ENCODE results near the gene CUL1. TPM values are rescaled to one million over a fixed set of nuclear protein-coding genes. Genes with fewer than 3 reads are reported as not detected.

The CUL1 gene
- total RNA-seq, 4 donors from 2014 or later: 73.1 to 87.1 (median 77.8) TPM

DNA sequence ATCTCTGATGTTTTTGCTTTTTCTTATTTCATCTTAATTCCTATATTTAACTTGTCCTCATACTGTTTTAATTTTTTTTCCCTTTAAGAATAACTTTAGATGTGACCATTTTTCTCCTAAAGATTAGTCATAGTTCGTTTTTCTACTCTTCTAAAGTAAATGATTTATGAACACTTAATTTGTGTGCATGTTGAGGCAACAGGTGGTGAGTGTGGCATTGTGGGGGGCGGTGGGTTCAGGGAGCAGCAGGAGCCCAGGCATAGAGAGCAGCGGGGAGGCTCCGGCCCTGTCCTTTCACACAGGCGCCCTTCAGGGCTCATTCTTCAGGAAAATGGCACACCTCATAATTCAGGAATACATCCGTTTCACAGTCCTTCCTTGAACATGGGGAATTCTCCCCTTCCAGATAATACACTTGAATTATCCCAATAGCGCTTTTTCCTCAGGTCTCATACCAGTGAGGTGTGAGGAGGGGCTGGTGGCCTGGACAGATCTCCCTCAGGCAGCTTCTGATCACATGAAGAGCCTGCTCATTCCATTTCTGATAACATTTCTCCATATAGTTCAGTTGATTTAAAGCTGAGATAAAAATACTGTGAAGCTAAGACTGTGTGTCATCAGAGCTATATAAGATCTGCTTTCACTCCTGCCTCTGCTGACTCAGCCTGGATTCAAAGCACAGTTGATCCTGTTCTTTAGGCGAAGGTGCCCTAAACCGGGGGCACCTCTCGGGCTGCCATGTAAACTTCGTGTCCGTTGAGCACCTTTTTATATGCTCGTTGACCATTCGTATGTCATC, 40.2 kb downstream of the CUL1 start:
- intact Hi-C loops (cut with DNase I): no loop called here
- Histone ChIP-seq H3K4me1 (peaks cover 4 to 30% (median 13%) of the 10 kb centered on the region in 4 donors), H3K27me3 (no peaks in the 10 kb centered on the region), H3K9me3 (no peaks in the 10 kb centered on the region), H3K27ac (replicated peaks in 1 of 4) (no peak overlapping the region), H3K36me3 (peaks cover 6 to 59% (median 38%) of the 10 kb centered on the region in 4 donors), H3K4me3 (no peak overlapping the region)
- TF ChIP-seq POLR2AphosphoS5 (IDR thresholded peaks at IDR 0.05): no peak
- TF ChIP-seq POLR2A (IDR thresholded peaks at IDR 0.05; ENCODE audit: low read depth): no peak
- TF ChIP-seq, protein P1, sequence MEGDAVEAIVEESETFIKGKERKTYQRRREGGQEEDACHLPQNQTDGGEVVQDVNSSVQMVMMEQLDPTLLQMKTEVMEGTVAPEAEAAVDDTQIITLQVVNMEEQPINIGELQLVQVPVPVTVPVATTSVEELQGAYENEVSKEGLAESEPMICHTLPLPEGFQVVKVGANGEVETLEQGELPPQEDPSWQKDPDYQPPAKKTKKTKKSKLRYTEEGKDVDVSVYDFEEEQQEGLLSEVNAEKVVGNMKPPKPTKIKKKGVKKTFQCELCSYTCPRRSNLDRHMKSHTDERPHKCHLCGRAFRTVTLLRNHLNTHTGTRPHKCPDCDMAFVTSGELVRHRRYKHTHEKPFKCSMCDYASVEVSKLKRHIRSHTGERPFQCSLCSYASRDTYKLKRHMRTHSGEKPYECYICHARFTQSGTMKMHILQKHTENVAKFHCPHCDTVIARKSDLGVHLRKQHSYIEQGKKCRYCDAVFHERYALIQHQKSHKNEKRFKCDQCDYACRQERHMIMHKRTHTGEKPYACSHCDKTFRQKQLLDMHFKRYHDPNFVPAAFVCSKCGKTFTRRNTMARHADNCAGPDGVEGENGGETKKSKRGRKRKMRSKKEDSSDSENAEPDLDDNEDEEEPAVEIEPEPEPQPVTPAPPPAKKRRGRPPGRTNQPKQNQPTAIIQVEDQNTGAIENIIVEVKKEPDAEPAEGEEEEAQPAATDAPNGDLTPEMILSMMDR (IDR thresholded peaks at IDR 0.05): no peak
- TF ChIP-seq EP300 (IDR thresholded peaks at IDR 0.05): no peak
- WGBS: 83% methylated on average over 14 of the region's 14 CpGs
- DNase-seq (ENCODE audit: extremely low spot score): no peak

DNA sequence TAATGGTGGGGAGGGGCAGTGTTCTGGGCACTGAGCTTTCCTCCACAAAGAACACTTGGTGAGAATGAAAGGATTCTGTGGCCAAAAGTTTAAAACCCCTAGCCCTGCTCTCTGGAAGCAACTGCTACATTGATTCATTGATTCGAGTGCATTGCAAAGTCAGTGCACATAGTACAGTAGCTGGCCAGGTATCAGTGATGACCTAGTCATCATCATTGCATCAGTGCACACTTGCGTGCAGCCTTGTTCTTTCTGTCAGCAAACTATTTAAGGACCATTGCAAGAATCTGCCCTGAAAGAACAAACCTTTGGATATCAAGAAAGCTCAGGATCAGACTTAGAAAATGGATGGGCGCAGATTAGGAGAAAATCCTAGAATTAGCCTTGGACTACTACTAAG, 47.4 kb downstream of the CUL1 start:
- intact Hi-C loops (cut with DNase I): no loop called here
- no peak for TF ChIP-seq POLR2AphosphoS5 (IDR thresholded peaks at IDR 0.05)
- TF ChIP-seq POLR2A (IDR thresholded peaks at IDR 0.05; ENCODE audit: low read depth): no peak
- Histone ChIP-seq H3K27ac (replicated peaks in 1 of 4) (no peak overlapping the region), H3K9me3 (no peaks in the 10 kb centered on the region), H3K4me3 (no peak overlapping the region), H3K4me1 (peaks cover 0 to 16% (median 2%) of the 10 kb centered on the region in 4 donors), H3K36me3 (peaks cover 0 to 21% (median under 1%) of the 10 kb centered on the region in 4 donors), H3K27me3 (no peaks in the 10 kb centered on the region)
- WGBS: 86% methylated on average over 3 of the region's 3 CpGs
- DNase-seq (ENCODE audit: extremely low spot score): no peak

- no peak for DNase-seq (ENCODE audit: extremely low spot score)
- 49% methylated on average over 3 of the region's 3 CpGs for WGBS
Observed at GRCh38 chr7:148747274-148747673, 48.6 kb downstream of the CUL1 start.

DNA sequence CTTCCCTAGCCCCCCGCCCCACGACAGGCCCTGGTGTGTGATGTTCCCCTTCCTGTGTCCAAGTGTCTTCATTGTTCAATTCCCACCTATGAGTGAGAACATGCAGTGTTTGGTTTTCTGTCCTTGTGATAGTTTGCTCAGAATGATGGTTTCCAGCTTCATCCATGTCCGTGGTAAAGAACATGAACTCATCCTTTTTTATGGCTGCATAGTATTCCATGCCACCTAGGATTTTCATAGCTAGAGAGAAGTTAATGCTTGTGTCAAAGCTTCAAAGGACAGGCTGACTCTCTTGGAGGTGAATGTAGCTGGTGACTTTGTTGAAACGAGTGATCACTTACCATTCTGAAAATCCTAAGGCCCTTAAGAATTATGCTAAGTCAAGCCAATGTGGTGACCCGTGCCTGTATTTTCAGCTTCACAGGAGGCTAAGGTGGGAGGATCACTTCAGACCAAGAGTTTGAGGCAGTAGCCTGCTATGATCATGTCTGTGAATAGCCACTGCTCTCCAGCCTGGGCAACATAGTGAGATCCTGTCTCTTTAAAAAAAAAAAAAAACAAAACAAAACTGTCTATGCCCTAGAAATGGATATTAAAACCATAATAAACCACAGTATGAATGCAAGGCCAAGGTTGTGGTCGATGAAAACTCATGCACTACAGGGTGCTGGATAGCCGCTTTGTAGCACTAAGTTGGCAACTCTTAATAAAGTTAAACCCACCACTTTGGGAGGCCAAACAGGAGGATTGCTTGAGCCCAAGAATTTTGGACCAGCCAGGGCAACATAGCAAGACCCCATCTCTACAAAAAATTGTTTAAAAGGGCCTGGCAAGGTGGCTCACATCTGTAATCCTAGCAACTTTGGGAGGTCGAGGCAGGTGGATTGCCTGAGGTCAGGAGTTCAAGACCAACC, 52.0 kb downstream of the CUL1 start:
- WGBS: 91% methylated on average over 8 of the region's 8 CpGs
- no peak for TF ChIP-seq POLR2AphosphoS5 (IDR thresholded peaks at IDR 0.05)
- TF ChIP-seq POLR2A (IDR thresholded peaks at IDR 0.05; ENCODE audit: low read depth): no peak
- TF ChIP-seq, protein P1 (IDR thresholded peaks at IDR 0.05): no peak
- no peak for TF ChIP-seq EP300 (IDR thresholded peaks at IDR 0.05)
- Histone ChIP-seq H3K36me3 (peaks cover 0 to 17% (median 9%) of the 10 kb centered on the region in 4 donors), H3K27me3 (no peaks in the 10 kb centered on the region), H3K4me3 (no peak overlapping the region), H3K9me3 (no peaks in the 10 kb centered on the region), H3K27ac (replicated peaks in 1 of 4) (no peak overlapping the region), H3K4me1 (peaks cover 0 to 25% (median 4%) of the 10 kb centered on the region in 4 donors)
- intact Hi-C loops (cut with DNase I): no loop called here
- DNase-seq (ENCODE audit: extremely low spot score): no peak

More at GRCh38 chr7:148747274-148747673, 48.6 kb downstream of the CUL1 start:
- no peak overlapping the region for H3K4me3 ChIP-seq
- no peaks in the 10 kb centered on the region for H3K9me3 ChIP-seq
- intact Hi-C loops (cut with DNase I): no loop called here
- peaks cover 0 to 16% (median 2%) of the 10 kb centered on the region in 4 donors for H3K4me1 ChIP-seq
- TF ChIP-seq, protein P1 (IDR thresholded peaks at IDR 0.05): no peak
- TF ChIP-seq POLR2A (IDR thresholded peaks at IDR 0.05; ENCODE audit: low read depth) (no peak), POLR2AphosphoS5 (IDR thresholded peaks at IDR 0.05) (no peak), EP300 (IDR thresholded peaks at IDR 0.05) (no peak)
- H3K27me3 ChIP-seq: no peaks in the 10 kb centered on the region
- no peak overlapping the region for H3K27ac ChIP-seq (replicated peaks in 1 of 4)
- peaks cover 0 to 11% (median 0%) of the 10 kb centered on the region in 4 donors for H3K36me3 ChIP-seq

DNA sequence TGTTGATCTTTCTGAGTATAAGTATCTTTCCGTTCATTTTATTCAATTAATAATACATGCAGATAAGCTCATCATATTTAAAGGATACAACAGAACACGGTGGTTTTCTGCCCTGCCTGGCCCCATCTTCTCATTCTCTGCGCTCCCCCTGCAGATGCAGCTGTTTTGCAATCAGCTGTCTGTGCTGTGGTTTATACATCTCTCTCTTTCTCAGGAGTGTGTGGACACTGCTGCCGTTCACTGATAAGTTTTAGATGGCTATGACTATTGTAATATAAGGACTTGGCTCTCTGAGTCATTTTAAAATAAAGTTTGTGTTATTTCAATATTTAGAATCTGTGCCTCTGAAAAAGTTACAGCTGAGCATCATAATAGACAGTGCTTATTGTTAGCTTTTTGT, 54.5 kb downstream of the CUL1 start:
- Histone ChIP-seq H3K27me3 (no peaks in the 10 kb centered on the region), H3K36me3 (peaks cover 4 to 30% (median 23%) of the 10 kb centered on the region in 4 donors), H3K4me3 (no peak overlapping the region), H3K9me3 (no peaks in the 10 kb centered on the region), H3K4me1 (peaks cover 0 to 11% (median 2%) of the 10 kb centered on the region in 4 donors), H3K27ac (replicated peaks in 1 of 4) (no peak overlapping the region)
- TF ChIP-seq POLR2AphosphoS5 (IDR thresholded peaks at IDR 0.05): no peak
- TF ChIP-seq EP300 (IDR thresholded peaks at IDR 0.05): no peak
- no peak for TF ChIP-seq POLR2A (IDR thresholded peaks at IDR 0.05; ENCODE audit: low read depth)
- TF ChIP-seq, protein P1 (IDR thresholded peaks at IDR 0.05): no peak
- 76% methylated on average over 4 of the region's 4 CpGs for WGBS
- no peak for DNase-seq (ENCODE audit: extremely low spot score)
- intact Hi-C loops (cut with DNase I): no loop called here

Measured in esophagus muscularis mucosa (tissue), 4 donors.